Muscle layer of colon (tissue), 2 donors: ENCODE results near the gene IL17RC.
"Not testable (repeated sequence)": the region's sequence is repeated elsewhere in the genome, so short reads cannot be mapped to it uniquely, and the experiment has no call there.

Experiments
- H3K27ac ChIP-seq: one replicate; pipeline ENCODE4 v1.7.0; 2013; ENCODE audit warnings: low read depth, mild to moderate bottlenecking, low read length, moderate library complexity
- H3K27me3 ChIP-seq, 2 donors: one replicate each; pipeline ENCODE4 v1.7.0; 2013; ENCODE audit warnings: low read length in 2 of 2, mild to moderate bottlenecking in 2 of 2; ENCODE audit not compliant: insufficient read depth in 2 of 2, control insufficient read depth in 1 of 2
- H3K36me3 ChIP-seq: one replicate; pipeline ENCODE4 v1.7.0; 2013; ENCODE audit warnings: mild to moderate bottlenecking, low read length; ENCODE audit not compliant: insufficient read depth
- H3K4me1 ChIP-seq: one replicate; pipeline ENCODE4 v1.7.0; 2013; ENCODE audit warnings: mild to moderate bottlenecking, low read length; ENCODE audit not compliant: insufficient read depth
- H3K4me3 ChIP-seq, 2 donors: one replicate each; pipeline ENCODE4 v1.7.0; 2013; ENCODE audit warnings: low read length in 2 of 2, low read depth in 1 of 2, mild to moderate bottlenecking in 1 of 2, moderate library complexity in 1 of 2
- H3K9ac ChIP-seq: one replicate; pipeline ENCODE4 v1.7.0; 2013; ENCODE audit warnings: low read length
- H3K9me3 ChIP-seq: one replicate; pipeline ENCODE4 v1.7.0; 2013; ENCODE audit warnings: mild to moderate bottlenecking, low read length
- donor health status: abdominal sarcoma.
- donor health status: Adenocarcinoma of cecum.

Gene IL17RC

DNA sequence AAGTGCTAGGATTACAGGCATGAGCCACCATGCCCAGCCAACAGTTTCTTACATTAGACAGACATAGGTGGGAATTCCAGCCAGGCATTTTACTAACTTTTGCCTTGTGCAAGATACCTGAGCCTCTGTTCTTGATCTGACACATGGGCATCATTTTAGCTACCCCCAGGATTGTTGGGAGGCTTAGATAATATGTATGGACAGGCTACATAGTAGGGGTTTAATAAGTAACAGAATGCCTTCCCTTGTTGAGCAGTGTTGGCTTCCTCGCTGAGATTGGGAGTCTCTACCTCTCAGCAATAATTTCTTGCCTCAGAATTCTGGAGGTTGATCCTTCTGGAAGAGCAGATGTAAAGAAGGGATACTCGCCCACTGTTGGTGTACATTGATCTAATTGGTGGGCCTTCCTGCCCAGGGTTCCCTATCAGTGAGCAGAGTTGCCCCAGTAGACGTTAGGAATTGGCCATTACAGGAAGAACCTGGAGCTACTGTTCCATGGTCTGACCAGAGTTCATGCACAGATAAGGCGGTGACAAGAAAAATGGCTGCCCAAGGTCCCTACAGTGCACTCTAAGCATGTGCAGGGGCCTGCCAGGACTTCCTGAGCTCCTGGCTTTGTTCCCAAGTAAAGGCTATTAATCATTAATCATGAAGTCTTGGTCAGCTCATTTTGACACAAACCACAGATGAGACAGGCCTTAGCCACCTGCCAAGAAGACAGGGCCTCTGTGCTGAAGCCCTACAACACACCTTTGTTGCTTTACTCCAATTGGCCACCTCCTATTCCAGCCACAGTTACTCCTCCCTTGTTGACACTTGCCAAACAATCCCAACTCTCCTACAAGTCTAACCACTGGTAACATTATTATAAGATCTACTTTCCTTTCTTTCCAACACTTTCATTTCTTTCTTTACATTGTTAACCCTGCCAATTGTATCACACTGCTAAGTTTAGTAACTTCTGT, 19.2 kb upstream of the IL17RC start:
- no peak overlapping the region for H3K27ac ChIP-seq
- H3K9me3 ChIP-seq: no peaks in the 10 kb centered on the region
- peaks cover 8% of the 10 kb centered on the region for H3K4me1 ChIP-seq
- no peak overlapping the region for H3K9ac ChIP-seq
- peaks cover 12% of the 10 kb centered on the region for H3K36me3 ChIP-seq
- no peak overlapping the region for H3K4me3 ChIP-seq
- H3K27me3 ChIP-seq: no peaks in the 10 kb centered on the region

DNA sequence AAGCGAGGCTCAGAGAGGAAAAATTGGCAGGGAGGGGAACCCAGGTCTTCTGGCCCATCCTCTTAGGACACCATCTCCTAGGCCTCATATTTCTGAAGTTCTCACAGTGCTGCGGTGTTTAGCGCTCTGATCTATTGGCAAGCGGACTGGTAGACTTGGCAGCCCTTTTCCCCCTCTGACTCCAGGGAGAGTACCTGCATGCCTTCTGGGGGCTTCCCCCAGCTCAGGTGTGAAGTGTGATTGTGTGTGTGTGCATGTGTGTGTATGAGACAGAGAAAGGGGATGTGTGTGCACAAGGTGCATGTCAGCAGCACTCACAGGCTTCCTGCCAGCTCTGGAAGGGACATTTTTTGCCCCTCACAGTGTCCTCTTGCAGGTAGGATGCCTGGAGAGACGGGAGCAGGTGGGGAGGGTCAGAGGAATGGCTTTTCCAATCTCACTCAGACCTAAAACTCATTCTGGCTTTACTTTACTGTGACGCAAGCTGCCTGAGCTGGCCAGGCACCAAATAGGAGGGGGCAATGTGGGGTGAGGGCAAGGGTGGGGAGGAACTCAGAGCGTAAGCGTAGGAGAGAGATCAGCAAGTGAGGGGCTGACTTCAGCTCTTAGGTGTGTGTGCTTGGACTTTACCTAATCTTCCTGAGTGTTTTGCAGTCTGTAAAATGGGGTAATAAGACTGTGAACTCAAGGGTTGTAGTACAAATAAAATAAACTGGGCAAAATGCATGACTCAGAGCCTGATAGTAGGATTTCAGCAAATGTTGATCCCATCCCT, 18.2 kb upstream of the IL17RC start:
- no peak overlapping the region for H3K9ac ChIP-seq
- H3K27me3 ChIP-seq: no peaks in the 10 kb centered on the region
- H3K27ac ChIP-seq: no peak overlapping the region
- H3K4me3 ChIP-seq: no peak overlapping the region
- H3K4me1 ChIP-seq: peaks cover 8% of the 10 kb centered on the region
- no peaks in the 10 kb centered on the region for H3K9me3 ChIP-seq
- peaks cover 2% of the 10 kb centered on the region for H3K36me3 ChIP-seq

DNA sequence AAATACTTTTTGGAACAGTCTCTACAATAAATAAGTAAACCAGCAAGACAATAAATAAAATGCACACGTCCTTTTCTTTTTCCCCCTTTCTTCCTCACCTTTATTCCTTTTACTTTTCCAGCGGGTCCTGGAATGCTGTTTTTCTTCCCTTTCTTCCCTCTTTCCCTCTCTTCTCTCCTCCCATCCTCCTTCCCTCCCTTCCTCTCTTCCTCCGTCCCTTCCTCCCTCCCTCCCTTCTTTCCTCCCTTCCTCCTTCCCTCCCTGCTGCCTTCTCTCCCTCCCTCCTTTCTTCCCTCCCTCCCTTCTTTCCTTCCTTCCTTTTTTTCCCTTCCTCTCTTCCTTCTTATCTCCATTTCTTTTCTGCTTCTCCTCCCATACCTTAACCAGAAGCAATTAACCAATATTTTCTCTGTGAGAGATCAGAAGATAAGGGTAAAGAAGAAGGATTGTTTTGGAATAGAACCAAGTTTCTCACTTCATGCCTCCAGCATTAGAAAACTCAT, 17.6 kb upstream of the IL17RC start:
- Histone ChIP-seq H3K4me1 (peaks cover 8% of the 10 kb centered on the region), H3K27ac (no peak overlapping the region), H3K4me3 (no peak overlapping the region)

DNA sequence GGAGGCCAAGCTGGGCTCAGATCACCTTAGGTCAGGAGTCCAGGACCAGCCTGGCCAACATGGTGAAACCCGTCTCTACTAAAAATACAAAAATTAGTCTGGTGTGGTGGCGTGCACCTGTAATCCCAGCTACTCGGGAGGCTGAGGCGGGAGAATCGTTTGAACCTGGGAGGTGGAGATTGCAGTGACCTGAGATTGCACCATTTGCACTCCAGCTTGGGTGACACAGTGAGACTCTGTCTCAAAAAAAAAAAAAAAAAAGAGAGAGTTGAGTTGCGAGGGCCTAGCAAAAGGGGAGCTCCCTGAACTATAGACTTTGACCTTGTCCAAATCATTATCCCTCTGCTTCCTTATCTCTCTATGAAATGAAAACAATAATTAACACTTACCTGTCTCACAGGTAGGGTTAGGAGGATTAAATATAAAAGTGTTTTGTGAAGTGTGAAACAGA, 15.9 kb upstream of the IL17RC start:
- H3K36me3 ChIP-seq, H3K9me3 ChIP-seq, H3K27ac ChIP-seq, H3K4me1 ChIP-seq, H3K9ac ChIP-seq, H3K4me3 ChIP-seq, H3K27me3 ChIP-seq: not testable (repeated sequence)

More for the DNA sequence above, 17.6 kb upstream of the IL17RC start:
- Histone ChIP-seq H3K9me3 (no peaks in the 10 kb centered on the region), H3K27me3 (no peaks in the 10 kb centered on the region), H3K9ac (no peak overlapping the region), H3K36me3 (no peaks in the 10 kb centered on the region)

DNA sequence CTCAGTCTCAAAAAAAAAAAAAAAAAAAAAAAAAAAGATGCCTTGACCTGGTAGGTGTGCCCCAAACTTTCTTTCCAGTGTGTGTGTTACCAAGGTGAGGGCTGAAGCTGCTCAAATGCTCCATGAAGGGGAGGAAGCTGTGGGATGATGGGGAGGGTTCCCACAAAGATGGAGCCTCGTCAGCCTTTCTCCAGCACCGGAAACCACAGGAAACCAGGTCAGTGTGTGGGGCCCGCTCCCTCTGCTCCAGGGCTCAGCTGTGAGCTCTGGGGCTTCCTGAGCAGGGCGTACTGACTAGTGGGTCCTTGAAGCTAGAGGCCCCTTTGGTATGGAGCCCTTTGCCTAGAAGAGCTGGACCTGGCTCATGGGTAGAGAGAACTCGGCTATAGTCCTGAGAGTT, 14.9 kb upstream of the IL17RC start:
- Histone ChIP-seq H3K36me3 (no peaks in the 10 kb centered on the region), H3K9me3 (no peaks in the 10 kb centered on the region), H3K27me3 (no peaks in the 10 kb centered on the region), H3K4me3 (no peak overlapping the region), H3K27ac (no peak overlapping the region), H3K4me1 (peaks cover 8% of the 10 kb centered on the region), H3K9ac (no peak overlapping the region)

DNA sequence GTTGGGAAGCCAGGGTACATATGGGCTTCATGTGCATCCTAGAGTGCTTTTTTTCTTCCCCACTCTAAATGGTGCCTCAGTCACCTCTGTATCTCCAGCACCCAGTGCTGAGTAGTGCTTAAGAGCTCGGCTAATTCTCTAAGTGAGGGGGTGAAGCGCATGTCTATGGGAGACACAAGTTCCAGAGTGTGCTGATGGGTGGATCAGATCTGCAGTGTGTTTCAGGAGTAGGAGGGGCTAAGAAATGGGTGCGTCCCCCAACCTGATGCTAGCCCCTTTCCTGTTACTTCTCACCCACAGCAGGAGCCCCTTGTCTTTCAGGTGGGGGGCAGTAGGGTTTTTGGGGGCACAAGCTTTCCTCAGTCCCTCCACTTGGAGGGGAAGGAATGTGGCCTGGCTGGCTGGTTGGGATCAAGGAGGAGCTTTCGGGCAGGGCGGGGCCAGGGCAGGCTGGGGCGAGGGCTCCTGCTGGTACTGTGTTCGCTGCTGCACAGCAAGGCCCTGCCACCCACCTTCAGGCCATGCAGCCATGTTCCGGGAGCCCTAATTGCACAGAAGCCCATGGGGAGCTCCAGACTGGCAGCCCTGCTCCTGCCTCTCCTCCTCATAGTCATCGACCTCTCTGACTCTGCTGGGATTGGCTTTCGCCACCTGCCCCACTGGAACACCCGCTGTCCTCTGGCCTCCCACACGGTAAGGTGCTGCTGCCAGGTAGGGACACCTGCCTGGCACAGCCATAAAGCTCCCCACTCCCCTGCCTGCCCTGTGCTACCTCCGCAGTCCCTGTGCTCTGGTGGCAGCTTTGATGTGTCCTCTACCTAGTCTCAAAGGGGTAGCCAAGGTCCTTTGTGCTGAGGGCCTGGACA, 14.3 kb upstream of the IL17RC start, which contains the start of gene IL17RE:
Gene IL17RE (plus strand): TSS at position 477 of the 866 bp plus-strand sequence. CDS start 85 bp downstream, at position 562.
- Histone ChIP-seq H3K36me3 (no peaks in the 10 kb centered on the region), H3K9me3 (no peaks in the 10 kb centered on the region), H3K4me1 (peaks cover 8% of the 10 kb centered on the region), H3K27ac (no peak within 1 kb of the TSS), H3K9ac (no peak within 1 kb of the TSS), H3K4me3 (no peak within 1 kb of the TSS), H3K27me3 (no peaks in the 10 kb centered on the region)

DNA sequence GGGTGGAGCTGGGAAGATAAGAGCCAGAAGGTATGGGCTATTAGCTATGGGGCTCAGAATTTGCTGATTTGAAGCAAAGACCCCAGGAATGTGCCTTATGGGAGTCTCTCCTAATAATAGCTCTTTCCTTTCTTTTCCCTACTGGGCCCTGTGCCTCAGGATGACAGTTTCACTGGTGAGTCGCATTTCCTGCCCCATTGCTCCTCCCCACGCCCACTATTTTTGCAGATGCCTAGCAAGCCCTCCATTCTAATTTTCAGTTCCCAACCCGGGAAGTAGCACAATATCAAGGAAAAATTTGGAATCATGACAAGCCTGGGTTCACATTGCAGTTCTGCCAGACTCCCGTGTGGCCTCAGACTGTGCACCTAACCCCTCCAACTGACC, 13.7 kb upstream of the IL17RC start:
- H3K9me3 ChIP-seq: no peaks in the 10 kb centered on the region
- H3K27me3 ChIP-seq: no peaks in the 10 kb centered on the region
- H3K4me3 ChIP-seq: no peak overlapping the region
- H3K4me1 ChIP-seq: peaks cover 5% of the 10 kb centered on the region
- H3K9ac ChIP-seq: no peak overlapping the region
- no peaks in the 10 kb centered on the region for H3K36me3 ChIP-seq
- H3K27ac ChIP-seq: no peak overlapping the region

DNA sequence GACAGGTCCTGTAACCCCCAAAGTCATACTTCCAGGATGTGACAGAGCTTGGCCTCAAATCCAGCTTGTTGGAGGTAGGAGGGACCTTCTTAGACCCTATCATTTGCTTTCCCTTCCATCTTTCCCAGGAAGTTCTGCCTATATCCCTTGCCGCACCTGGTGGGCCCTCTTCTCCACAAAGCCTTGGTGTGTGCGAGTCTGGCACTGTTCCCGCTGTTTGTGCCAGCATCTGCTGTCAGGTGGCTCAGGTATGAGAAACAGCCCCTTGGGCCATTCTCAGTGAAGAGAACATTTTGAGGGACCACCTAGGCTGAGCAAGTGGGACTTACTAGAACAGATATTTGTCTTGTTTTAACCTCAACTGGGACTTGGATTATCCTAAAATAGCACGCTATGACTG, 13.0 kb upstream of the IL17RC start:
- no peaks in the 10 kb centered on the region for H3K9me3 ChIP-seq
- no peaks in the 10 kb centered on the region for H3K36me3 ChIP-seq
- no peak overlapping the region for H3K27ac ChIP-seq
- no peaks in the 10 kb centered on the region for H3K4me1 ChIP-seq
- no peak overlapping the region for H3K9ac ChIP-seq
- H3K4me3 ChIP-seq: no peak overlapping the region
- H3K27me3 ChIP-seq: no peaks in the 10 kb centered on the region

DNA sequence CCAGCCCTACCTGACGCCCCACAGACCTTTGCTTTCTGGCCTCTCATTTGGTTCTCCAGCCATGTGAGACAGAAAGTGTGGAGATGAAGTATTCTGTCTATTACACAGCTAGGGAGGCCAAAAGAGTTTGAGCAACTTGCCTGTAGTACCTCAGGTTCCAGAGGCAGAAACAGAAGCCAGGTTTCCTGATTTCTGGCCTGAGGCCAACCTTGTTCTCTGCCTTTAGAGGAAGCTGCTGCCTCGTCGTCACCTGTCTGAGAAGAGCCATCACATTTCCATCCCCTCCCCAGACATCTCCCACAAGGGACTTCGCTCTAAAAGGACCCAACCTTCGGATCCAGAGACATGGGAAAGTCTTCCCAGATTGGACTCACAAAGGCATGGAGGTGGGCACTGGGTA, 10.4 kb upstream of the IL17RC start:
- Histone ChIP-seq H3K36me3 (no peaks in the 10 kb centered on the region), H3K9ac (no peak overlapping the region), H3K9me3 (no peaks in the 10 kb centered on the region), H3K4me3 (no peak overlapping the region), H3K4me1 (no peaks in the 10 kb centered on the region), H3K27ac (no peak overlapping the region), H3K27me3 (no peaks in the 10 kb centered on the region)

DNA sequence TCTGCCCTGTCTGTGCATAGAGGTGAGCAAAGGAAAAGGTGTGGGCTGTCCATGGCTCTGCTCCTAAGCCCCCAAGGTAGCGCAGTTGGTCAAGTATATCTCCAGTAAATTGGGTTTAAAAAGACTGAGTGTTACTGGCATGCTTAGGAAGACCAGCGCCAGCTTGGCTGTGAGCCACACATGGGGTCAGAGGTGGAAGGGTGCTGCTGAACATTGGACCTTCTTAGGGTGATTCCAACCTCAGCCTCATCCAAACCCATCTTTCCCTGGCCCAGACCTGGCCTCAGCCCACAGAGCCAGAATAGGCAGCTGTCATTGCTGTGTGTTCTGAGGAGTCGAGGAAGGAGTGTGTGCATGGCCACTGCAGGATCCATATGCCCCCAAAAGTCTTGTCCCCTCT, 8.6 kb upstream of the IL17RC start:
- Histone ChIP-seq H3K4me3 (no peak overlapping the region), H3K27me3 (no peaks in the 10 kb centered on the region), H3K4me1 (no peaks in the 10 kb centered on the region), H3K27ac (no peak overlapping the region), H3K9me3 (no peaks in the 10 kb centered on the region), H3K9ac (no peak overlapping the region), H3K36me3 (no peaks in the 10 kb centered on the region)
